ENCODE data around the gene SEL1L.
"Not testable (repeated sequence)": the region's sequence is repeated elsewhere in the genome, so short reads cannot be mapped to it uniquely, and the experiment has no call there.

SEL1L gene

DNA sequence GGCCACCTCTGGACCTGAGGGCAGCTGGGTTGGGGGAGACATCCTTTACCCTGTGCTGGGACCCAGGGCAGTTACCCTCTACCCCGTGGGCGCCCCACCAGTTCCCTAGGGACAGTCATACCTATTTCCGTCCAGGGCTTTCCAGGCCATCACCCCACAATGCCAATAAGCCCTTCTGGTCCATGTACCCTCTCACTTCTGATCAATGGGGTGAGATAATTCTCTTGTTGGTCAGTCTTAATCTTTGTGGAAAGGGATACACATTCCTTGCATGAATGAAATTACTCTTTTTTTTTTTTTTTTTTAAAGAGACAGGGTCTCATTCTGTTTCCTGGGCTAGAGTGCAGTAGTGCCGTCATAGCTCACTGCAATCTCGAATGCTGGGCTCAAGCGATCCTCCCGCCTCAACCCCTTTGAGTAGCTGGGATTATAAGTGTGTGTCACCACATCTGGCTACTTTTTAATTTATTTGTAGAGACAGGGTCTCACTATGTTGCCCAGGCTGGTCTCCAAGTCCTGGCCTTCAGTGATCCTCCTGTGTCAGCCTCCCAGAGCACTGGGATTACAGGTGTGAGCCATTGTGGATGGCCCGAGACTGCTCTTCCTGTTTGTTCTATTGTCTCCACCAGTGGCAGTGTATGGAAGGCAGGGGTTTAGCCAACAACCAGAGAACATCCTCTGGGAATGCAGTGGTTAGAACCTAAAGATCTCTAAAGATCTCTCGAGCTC is 87.2 kb downstream of the SEL1L start:
- no peak for DNase-seq
- no peak for ATAC-seq

DNA sequence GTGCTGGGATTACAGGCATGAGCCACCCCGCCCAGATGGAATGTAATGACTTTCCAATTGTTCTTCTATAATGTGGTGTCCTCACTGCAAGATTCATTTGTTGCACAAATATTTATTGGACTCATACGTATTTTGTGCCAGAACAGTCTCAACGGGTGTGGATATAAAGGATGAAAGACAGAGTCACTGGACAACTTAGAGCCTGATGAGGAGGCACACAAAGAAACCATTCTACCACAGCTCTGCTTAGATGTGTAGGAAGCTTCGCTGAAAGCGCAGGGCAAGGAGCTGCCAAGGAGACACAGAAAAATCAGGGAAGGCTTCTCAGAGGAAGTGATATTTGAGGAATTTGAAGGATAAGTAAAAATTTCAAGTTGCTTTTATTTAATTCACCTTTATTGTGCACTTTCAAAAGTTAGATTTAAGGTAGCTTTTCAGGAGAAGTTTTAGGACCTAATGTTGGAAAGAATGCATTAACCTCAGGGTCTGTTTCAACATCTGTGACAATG is 92.0 kb downstream of the SEL1L start:
- ATAC-seq = no peak
- DNase-seq = no peak

DNA sequence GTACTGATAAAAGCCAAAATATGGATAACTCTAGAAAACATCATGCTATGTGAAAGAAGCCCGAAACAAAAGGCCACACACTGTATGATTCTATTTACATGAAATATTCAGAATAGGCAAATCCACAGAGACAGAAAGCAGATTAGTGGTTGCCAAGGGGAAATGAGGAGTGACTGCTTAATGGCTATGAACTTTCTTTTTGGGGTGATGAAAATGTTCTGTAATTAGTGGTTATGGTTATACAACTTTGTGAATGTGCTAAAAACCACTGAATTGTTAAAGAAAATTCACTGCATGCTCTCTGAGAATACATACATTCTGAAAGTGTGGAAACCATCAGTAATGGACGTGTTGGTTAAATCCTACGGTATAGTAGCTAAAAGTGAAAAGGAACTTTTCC is 93.6 kb downstream of the SEL1L start:
- no peak for ATAC-seq
- DNase-seq = no peak

DNA sequence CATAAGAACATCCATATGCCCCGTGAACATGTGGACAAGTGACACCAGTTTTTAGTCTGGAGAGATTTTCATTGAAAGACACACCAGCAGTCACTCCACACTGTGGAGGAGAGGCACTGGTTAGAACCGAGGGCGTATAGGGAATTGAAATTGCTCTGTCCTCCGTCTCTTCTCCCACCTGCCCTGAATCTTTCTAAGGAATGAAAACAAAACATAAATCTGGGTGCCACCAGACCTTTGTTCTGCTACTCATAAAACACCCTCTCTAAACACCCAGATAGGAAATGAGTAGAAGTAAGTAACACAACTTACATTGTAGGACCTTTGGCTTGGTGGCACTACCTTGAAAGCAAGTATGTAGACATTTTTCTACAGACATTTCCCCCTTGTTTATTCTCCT is 96.4 kb downstream of the SEL1L start:
- ATAC-seq (no peak), DNase-seq (no peak)

DNA sequence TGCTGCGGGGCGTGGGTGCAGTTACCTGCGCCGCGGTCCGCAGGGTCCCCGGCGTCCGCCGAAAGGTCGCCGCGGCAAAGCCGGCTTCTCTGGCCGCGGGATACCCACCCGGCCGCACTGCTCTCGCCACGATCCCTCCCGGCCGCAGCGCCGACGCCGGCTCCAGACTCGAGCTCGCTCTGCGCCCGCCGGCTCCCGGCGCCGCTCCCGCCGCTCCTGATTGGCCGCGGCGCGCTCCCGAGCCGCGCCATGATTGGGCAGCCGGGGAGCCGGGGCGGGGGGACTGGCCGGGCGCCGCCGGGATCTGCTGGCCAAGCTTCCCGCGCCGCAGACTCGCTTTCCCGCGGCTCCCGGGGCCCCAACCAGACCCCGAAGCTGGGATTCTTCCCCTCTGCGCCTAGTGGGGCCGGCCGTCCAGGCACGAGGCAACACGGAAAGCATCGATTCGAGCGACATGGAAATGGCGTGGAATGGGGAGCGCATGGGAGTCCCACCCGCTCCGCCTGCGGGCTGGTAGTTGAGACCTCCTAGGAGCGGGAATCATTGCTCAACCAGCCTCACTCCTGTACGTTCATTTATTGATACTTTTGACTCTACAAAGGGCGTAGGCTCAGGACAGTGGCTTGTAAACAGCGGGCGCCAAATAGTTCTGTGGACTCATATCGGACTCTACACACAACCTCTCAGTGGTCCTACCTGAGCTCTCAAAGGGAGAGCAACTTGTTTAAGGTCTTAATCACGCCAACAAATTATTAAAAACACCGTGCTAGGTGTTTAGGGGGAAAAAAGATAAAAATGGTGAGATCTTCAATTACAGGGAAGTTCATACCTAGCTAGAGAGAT is 97.1 kb downstream of the SEL1L start:
- DNase-seq (peak; percentile 65), ATAC-seq (peak; percentile 89)

DNA sequence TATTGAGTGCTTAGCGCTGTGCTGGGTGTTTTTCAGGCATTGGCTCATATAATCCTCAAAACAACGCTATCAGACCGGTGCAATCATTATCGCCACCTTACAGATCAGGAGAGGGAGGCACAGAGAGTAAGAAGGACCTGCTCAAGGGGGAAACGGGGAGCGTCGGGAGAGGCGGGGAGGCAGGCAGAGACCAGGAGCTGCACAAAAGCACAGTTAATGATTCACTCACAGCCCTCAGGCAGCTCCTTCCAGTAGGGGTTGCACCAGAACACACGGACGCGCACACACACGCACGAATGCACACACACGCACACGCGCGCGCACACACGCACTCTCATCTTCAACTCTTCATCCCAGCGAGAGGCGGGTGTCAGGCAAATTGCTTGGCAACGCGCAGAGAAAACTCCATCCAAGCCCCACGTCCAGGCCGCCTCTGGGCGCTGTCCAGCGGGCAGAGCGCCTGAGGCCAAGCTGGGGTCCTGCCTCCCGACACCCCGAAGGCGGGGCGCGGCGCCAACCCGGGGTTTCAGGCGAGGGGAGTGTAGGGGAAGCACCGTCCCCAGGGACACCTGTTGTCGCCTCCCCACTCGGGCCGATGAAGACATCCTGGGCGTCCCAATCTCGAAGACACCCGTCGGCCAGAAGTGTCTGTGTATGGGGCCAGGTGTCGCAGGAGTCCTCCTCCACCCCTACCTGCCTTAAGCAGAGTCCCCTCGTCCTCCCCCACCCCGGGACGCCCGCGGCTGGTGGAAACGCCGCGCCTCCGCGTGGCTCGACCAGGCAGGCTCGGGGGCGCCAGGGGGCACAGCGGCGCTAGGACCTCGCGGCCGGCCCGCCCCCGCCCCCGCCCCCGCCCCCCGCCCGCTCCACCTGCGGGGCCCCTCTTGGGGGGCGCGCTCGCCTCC is 98.0 kb downstream of the SEL1L start:
- ATAC-seq (peak; percentile 26), DNase-seq (peak; percentile 12)

DNA sequence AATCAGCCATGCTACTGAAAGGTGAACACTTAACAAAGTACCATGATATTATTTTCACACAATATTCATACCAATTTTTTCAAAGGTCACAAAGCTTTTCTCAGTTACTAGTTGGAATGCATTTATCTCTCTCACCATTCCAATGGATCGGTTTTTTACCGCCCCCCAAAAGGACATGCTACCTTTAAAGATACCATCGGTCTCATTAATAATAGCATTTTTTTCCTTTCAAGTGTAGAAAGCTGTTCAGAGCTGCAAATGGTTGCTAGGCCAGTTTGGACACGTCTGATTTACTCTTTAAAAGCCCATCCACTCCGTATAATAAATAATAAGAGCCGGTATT is 98.6 kb downstream of the SEL1L start:
- ATAC-seq (no peak), DNase-seq (no peak)

DNA sequence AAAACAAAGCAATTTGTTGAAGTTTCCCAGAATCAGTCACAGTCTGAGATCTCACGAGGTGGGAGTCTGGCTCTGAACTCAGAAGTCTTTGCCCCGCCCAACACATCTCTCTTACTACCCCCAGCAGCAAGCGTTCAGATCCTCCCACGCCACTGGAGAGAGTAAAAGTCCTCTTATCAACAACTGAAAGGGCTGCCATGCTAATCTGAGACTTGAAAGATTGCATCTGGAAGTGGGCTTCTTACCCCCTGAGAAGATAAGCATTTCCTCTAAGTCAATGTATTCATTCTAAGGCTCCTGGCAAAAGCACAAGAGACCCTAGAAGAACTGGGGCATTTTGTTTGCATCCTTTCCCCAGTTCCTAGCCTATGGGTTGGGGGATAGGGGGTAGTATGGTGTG is 99.4 kb downstream of the SEL1L start:
- ATAC-seq (no peak), DNase-seq (no peak)

DNA sequence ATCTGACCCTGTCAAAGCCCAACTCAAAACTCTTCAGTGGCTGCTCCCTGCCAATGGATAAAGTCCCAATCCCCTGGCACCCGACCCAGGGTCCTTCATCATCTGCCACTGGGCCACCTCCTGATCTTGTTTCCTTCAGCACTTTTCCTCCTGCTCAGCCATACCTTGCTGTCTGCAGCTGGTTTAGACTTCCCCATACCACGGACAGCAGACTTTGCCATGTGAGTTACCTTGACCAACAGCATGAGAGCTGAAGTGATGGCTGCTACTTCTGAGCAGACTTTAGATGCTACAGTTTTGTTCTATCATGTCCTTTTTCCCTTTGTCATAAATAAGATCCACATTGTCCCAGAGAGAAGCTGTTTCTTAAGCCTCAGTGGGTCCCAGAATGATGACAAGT is 100.3 kb downstream of the SEL1L start:
- no peak for DNase-seq
- no peak for ATAC-seq

DNA sequence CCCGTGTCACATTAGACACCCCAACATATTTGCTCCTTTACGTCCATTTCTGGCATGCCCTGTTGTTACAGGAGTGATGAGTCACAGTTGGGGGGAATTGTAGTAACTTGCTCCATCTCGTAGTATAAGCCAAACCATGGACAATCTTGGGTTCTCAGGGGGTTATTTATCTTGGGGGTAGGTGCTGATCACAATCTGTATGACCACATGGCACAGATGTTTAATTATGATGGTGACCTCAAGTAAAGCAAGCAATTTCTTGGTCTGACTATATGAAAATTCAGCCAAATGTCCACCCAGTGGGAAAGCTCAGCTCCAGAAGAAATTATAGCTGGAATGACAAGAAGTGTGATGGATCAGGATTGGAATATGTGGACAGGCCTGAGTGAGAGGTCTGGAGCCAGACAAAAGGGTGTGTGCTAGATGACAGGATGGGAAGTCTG is 101.4 kb downstream of the SEL1L start:
- ATAC-seq = no peak
- no peak for DNase-seq

DNA sequence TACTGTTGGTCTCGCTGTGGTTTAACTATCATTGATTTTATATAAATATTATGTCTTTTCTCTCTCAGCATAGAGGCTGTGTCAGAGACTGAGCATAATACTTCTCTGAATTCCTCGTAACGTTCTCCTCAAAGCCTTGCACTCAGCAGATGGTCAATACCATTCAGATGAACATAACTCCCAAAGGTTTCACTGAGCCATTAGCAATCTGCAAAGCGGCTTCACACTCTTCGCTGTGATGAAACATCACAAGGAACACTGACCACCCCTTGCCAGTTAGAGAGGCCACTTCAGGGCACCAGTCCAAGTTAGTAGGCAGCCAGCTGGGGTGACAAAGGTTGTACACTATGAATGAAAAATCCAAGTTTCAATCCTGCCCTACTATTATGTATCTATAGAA is 103.4 kb downstream of the SEL1L start:
- DNase-seq (no peak), ATAC-seq (no peak)

DNA sequence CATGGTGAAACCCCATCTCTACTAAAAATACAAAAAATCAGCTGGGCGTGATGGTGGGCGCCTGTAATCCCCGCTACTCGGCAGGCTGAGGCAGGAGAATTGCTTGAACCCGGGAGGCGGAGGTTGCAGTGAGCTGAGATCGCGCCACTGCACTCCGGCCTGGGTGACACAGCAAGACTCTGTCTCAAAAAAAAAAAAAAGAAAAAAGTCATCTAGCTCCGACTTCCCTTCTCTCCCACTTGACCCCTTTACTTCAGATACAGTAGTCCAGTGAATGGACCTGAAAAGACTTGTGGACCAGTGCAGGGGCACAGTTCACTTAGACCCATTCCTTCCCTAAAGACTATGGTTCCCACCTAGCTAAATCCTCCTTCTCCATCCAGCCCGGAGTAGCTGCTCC is 103.9 kb downstream of the SEL1L start:
- DNase-seq, ATAC-seq: not testable (repeated sequence)

DNA sequence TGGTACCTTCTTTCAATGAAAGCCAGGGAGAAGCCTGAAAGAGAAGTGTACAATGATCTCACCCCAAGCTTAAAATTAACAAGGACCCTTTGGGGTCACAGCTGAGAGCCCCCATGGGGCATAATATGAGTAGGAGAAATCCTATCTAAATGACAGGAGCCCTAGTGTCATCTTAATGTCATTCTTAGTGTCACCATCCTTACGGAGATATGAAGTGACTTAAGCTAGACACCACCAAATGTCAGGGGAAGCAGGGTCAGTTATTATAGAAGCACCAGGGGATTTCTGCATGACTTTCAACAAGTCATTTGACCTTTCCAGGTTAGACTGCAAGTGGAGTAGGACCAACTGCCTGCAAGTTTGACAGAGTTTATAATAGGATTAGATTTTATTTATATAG is 104.6 kb downstream of the SEL1L start:
- ATAC-seq (peak; percentile 60), DNase-seq (no peak)

DNA sequence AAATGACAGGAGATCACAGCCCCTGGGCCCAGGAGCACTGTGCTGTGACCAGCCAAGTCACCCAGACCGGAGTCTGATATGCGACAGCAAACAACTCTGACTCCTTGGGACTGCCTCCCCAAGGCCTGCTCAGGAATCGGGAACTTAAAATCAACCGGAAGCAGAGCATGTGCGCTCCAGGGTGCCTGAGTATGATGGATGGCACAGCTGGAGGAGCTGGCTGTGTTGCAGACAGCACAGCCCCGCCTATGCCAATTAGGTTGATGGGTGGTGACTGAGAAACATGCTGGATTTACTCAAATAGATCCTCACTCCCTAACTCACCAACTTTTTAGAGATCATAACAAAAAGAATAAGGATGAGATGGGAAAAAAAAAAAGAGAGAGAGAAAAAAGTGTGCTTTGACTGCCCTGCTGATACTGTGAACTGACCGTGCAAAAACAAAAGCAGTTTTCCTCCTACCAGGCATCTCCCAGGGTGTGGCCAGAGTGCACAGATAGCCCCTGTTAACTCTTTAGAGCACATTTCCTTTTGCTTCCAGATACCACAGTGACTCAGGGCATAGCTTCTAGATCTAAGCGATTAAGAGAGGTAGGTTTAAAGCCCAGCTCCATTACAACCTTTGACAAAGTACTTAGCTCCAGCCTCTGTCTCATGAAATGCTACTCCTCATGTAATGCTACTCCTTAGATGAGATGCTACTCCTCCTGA is 106.2 kb downstream of the SEL1L start:
- no peak for DNase-seq
- ATAC-seq = no peak

DNA sequence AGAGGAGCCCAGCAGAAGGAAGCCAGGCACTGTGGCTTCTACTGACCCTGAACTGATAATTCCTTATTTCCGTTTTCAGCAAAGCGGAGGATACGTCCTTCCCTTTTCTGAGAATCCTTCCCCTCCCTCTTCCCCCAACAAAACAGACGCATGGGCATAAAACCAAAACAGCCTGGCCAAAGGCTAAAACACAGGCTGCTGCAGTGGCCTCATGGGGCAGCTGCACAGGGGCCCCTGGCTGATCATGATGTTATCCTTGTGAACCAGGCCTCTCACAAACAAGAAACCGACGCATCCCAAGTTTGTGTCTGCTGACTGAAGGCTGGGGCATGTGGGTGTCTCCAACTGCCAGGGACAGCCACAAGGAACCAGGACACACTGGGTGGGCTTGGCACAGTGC is 110.1 kb downstream of the SEL1L start:
- DNase-seq (no peak), ATAC-seq (no peak)
